Measurements from ENCODE around the gene LYPD1.

DNA sequence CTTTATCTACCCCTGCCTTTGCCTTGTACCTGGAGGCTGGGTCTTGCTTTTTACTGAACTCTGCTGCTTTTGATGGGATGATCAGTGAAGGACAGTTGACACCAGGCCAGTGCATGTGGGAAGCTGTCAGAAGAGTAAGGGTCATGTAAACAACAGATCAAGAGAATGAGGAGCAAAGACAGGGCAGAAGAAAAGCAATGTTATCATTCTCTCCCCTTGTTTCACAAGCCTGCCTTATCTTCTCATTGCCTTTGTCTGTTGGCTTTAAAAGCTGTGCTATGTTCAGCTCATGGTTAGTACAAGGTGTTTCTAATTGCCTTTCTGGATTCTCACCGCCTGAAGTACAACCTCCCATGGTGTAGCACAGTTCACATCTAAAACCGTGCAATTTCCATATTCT is 27.6 kb downstream of the LYPD1 start:
- TF ChIP-seq, protein P1, sequence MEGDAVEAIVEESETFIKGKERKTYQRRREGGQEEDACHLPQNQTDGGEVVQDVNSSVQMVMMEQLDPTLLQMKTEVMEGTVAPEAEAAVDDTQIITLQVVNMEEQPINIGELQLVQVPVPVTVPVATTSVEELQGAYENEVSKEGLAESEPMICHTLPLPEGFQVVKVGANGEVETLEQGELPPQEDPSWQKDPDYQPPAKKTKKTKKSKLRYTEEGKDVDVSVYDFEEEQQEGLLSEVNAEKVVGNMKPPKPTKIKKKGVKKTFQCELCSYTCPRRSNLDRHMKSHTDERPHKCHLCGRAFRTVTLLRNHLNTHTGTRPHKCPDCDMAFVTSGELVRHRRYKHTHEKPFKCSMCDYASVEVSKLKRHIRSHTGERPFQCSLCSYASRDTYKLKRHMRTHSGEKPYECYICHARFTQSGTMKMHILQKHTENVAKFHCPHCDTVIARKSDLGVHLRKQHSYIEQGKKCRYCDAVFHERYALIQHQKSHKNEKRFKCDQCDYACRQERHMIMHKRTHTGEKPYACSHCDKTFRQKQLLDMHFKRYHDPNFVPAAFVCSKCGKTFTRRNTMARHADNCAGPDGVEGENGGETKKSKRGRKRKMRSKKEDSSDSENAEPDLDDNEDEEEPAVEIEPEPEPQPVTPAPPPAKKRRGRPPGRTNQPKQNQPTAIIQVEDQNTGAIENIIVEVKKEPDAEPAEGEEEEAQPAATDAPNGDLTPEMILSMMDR (IDR thresholded peaks at IDR 0.05) = no peak
- no peak for TF ChIP-seq GATA2 (CRISPR knock-in tag; IDR thresholded peaks at IDR 0.05)
- TF ChIP-seq CHD2 (IDR thresholded peaks at IDR 0.05; ENCODE audit: low read length, partially characterized antibody) = no peak
- no peak for TF ChIP-seq SMC3 (IDR thresholded peaks at IDR 0.05; ENCODE audit: low read depth, low read length)
- no peak for TF ChIP-seq EP300 (IDR thresholded peaks at IDR 0.05; ENCODE audit: borderline replicate concordance in 1 of 2, low read depth in 1 of 2, low read length in 1 of 2)
- TF ChIP-seq EZH2phosphoT487 (IDR thresholded peaks at IDR 0.05; ENCODE audit: borderline replicate concordance, low read depth) = no peak
- TF ChIP-seq, protein P2, sequence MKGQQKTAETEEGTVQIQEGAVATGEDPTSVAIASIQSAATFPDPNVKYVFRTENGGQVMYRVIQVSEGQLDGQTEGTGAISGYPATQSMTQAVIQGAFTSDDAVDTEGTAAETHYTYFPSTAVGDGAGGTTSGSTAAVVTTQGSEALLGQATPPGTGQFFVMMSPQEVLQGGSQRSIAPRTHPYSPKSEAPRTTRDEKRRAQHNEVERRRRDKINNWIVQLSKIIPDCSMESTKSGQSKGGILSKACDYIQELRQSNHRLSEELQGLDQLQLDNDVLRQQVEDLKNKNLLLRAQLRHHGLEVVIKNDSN (IDR thresholded peaks at IDR 0.05; ENCODE audit: borderline replicate concordance, low read depth) = no peak
- TF ChIP-seq SIN3A (IDR thresholded peaks at IDR 0.05; ENCODE audit: borderline replicate concordance, low read depth, low read length) = no peak
